Caco-2 (cell line): ENCODE measurements around the gene EEF2. TPM values are rescaled to one million over a fixed set of nuclear protein-coding genes. Genes with fewer than 3 reads are reported as not detected.

ENCODE experiments used
- Bru-seq: library from RNA; stranded (reverse); fragments of 400-500 nt; gene quantifications from one replicate; lab custom pipeline; 2021; lab: Mats Ljungman, UMichigan
- BruChase-seq, 2 experiments: library from RNA; stranded (reverse); fragments of 400-500 nt; gene quantifications; one replicate each; lab custom pipeline; 2021; lab: Mats Ljungman, UMichigan
- BruUV-seq: library from RNA; stranded (reverse); fragments of 400-500 nt; replicated peaks from 2 replicates; lab custom pipeline; 2021; lab: Mats Ljungman, UMichigan
- CTCF ChIA-PET: fragments of 300-600 bp; sonication (Branson Sonifier 250); formaldehyde crosslinking; loops from one replicate; lab custom pipeline; 2022; ENCODE audit warnings: antibody characterized with exemption; lab: Charles Lee
- POLR2A ChIA-PET: fragments of 300-600 bp; sonication (Branson Sonifier 250); formaldehyde crosslinking; loops from one replicate; lab custom pipeline; 2022; ENCODE audit warnings: antibody characterized with exemption; lab: Charles Lee
- DNase-seq, 2 experiments: peaks; one replicate each; pipeline versions ENCODE4 v3.0.0 to v3.0.0-alpha.2; 2020 to 2022
- H3K27me3 ChIP-seq: replicated peaks from 2 replicates; pipeline ENCODE4 v1.6.0; 2011; ENCODE audit warnings: low read length; ENCODE audit not compliant: control insufficient read depth, insufficient read depth
- H3K36me3 ChIP-seq: 2 replicates; pipeline ENCODE4 v1.5.1; 2011; ENCODE audit warnings: low read length; ENCODE audit not compliant: control insufficient read depth, insufficient read depth
- H3K4me1 ChIP-seq: fragments of 250-450 bp; sonication (Bioruptor Pico); 2 replicates; pipeline ENCODE4 v1.5.1; 2020; ENCODE audit warnings: mild to moderate bottlenecking
- H3K4me3 ChIP-seq: 2 replicates; pipeline ENCODE4 v1.5.1; 2011; ENCODE audit warnings: low read depth, mild to moderate bottlenecking, control low read depth, low read length
- H3K9me3 ChIP-seq: fragments of 250-450 bp; sonication (Bioruptor Pico); 2 replicates; pipeline ENCODE4 v1.5.1; 2020; ENCODE audit warnings: mild to moderate bottlenecking, moderate library complexity
- H3K27ac Mint-ChIP-seq: one replicate; pipeline ENCODE4 v1.8.0; 2022; ENCODE audit warnings: mixed read lengths; ENCODE audit not compliant: unreplicated experiment
- H3K27me3 Mint-ChIP-seq: one replicate; pipeline ENCODE4 v1.8.0; 2022; ENCODE audit warnings: mixed read lengths; ENCODE audit not compliant: insufficient read depth, unreplicated experiment
- H3K36me3 Mint-ChIP-seq: one replicate; pipeline ENCODE4 v1.8.0; 2022; ENCODE audit warnings: mild to moderate bottlenecking, mixed read lengths; ENCODE audit not compliant: insufficient read depth, unreplicated experiment
- H3K4me1 Mint-ChIP-seq: one replicate; pipeline ENCODE4 v1.8.0; 2022; ENCODE audit warnings: low read depth, mixed read lengths; ENCODE audit not compliant: unreplicated experiment
- H3K4me3 Mint-ChIP-seq: one replicate; pipeline ENCODE4 v1.8.0; 2022; ENCODE audit warnings: mild to moderate bottlenecking, moderate library complexity, mixed read lengths; ENCODE audit not compliant: unreplicated experiment
- H3K9me3 Mint-ChIP-seq: one replicate; pipeline ENCODE4 v1.8.0; 2022; ENCODE audit warnings: mixed read lengths; ENCODE audit not compliant: unreplicated experiment
- intact Hi-C: fragments of 100-400 bp; cut with micrococcal nuclease; formaldehyde crosslinking; loops from one replicate; pipeline ENCODE4 v1.10.0; 2022; ENCODE audit not compliant: unreplicated experiment
- long read RNA-seq: library from polyadenylated mRNA; stranded (forward); transcript quantifications from one replicate; pipeline ENCODE4 v2.0.0, GENCODE V29; 2022
- total RNA-seq: library from RNA; stranded (reverse); gene quantifications from 2 replicates; pipeline ENCODE4 v1.2.3, GENCODE V29; 2022
- TF ChIP-seq, protein P1 (sequence below), 2 experiments: fragments of 200-600 bp in 1 of 2; IDR thresholded peaks; 1 replicate in 1 of 2; 2 replicates in 1 of 2; pipeline versions ENCODE4 v1.5.1 to v1.8.0; 2011 to 2022; ENCODE audit warnings: antibody characterized with exemption in 1 of 2, control low read depth in 1 of 2, inconsistent platforms in 1 of 2, low read depth in 1 of 2, low read length in 1 of 2, mild to moderate bottlenecking in 1 of 2, moderate library complexity in 1 of 2; ENCODE audit not compliant: insufficient read depth in 1 of 2, severe bottlenecking in 1 of 2, unreplicated experiment in 1 of 2

EEF2 gene
- 2,154 and 2,157 TPM in 2 replicates for total RNA-seq
- percentile 97 among the genes with signal in this experiment for Bru-seq, nascent RNA
- BruChase-seq, experiment 1, labeled RNA remaining after a 2-hour chase = percentile 99 among the genes with signal in this experiment
- BruChase-seq, experiment 2, labeled RNA remaining after a 6-hour chase = percentile 100 among the genes with signal in this experiment
- long read RNA-seq, transcript EEF2-201 (15 exons, 3,164 nt) = major isoform, 637 of 919 reads
- long read RNA-seq, partial matches to known transcripts = 271 of 919 reads
- long read RNA-seq, other reads (novel, unspliced or antisense) = 11 of 919 reads

DNA sequence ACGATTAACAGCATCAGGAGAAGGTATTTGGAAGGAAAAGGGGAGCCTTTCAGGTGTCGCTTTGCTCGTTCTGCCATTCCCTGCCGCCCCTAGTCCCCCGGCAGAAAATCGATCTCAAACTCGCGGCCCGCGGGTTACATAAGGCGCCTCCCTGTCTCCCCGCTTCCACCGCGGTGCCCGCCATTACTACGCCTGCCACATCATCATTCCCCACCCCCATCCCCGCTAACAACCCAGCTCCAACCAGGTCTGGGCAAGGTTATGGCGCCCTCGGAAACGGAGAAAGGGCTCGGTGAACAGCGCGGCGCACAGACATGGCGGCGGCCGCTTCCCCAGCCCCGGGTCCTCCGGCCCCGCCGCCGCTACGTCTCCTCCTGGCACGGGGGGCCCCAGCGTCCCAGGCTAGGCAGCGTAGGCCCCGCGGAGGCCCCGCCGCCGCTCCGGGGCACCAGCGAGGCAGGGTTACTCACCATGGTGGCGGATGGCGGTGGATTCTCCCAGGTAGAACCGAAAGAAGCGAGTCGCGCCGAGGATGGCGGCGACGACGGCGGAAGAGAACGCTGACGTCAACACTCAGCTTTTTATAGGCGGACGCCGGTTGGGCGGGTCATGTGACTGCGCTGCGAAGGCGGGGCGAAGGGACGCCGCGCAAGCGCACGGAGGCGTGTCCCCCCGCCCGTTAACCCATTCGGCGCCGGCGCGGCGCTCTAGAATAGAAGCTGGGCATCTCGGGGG, at the start of gene EEF2:
Gene EEF2, minus strand, starts transcription at position 556 of the 735 bp plus-strand sequence. Its CDS starts 83 bp downstream, at position 473.
- no peaks in the 10 kb centered on the region for H3K9me3 ChIP-seq
- intact Hi-C loops = loop anchor here (10.0 kb wide), 1 partner anchor 80 kb away; the partner anchor contains the start of gene ZBTB7A
- ChIA-PET CTCF (interaction anchor here (0.6 to 1.1 kb wide), 3 partner anchors 14 to 155 kb away, joined by 3 to 5 read pairs (median 4); partner anchors contain the start of gene DAPK3), POLR2A (interaction anchor here (0.6 to 1.5 kb wide), 8 partner anchors 8 to 358 kb away, joined by 3 to 67 read pairs (median 6); partner anchors contain the start of genes DAPK3, MPND, MRPL54 and PIAS4)
- H3K9me3 Mint-ChIP-seq = no peaks in the 10 kb centered on the region
- DNase-seq = peak; percentile 83 to 91
- H3K36me3 Mint-ChIP-seq = peaks cover 67% of the 10 kb centered on the region
- peak within 1 kb of the TSS; percentile 89 for H3K4me3 Mint-ChIP-seq
- no peaks in the 10 kb centered on the region for H3K27me3 Mint-ChIP-seq
- H3K27me3 ChIP-seq = no peaks in the 10 kb centered on the region
- H3K36me3 ChIP-seq = peaks cover 31% of the 10 kb centered on the region
- peak within 1 kb of the TSS; percentile 98 for H3K4me3 ChIP-seq
- BruUV-seq = TSS peak; percentile 64
- H3K4me1 ChIP-seq = peaks cover 12% of the 10 kb centered on the region
- peak within 1 kb of the TSS; percentile 96 for H3K27ac Mint-ChIP-seq
- TF ChIP-seq, protein P1, sequence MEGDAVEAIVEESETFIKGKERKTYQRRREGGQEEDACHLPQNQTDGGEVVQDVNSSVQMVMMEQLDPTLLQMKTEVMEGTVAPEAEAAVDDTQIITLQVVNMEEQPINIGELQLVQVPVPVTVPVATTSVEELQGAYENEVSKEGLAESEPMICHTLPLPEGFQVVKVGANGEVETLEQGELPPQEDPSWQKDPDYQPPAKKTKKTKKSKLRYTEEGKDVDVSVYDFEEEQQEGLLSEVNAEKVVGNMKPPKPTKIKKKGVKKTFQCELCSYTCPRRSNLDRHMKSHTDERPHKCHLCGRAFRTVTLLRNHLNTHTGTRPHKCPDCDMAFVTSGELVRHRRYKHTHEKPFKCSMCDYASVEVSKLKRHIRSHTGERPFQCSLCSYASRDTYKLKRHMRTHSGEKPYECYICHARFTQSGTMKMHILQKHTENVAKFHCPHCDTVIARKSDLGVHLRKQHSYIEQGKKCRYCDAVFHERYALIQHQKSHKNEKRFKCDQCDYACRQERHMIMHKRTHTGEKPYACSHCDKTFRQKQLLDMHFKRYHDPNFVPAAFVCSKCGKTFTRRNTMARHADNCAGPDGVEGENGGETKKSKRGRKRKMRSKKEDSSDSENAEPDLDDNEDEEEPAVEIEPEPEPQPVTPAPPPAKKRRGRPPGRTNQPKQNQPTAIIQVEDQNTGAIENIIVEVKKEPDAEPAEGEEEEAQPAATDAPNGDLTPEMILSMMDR (IDR thresholded peaks at IDR 0.05; ENCODE audit: insufficient read depth in 1 of 2, low read depth in 1 of 2, low read length in 1 of 2, severe bottlenecking in 1 of 2, unreplicated experiment in 1 of 2) = no peak
- peaks cover 6% of the 10 kb centered on the region for H3K4me1 Mint-ChIP-seq

DNA sequence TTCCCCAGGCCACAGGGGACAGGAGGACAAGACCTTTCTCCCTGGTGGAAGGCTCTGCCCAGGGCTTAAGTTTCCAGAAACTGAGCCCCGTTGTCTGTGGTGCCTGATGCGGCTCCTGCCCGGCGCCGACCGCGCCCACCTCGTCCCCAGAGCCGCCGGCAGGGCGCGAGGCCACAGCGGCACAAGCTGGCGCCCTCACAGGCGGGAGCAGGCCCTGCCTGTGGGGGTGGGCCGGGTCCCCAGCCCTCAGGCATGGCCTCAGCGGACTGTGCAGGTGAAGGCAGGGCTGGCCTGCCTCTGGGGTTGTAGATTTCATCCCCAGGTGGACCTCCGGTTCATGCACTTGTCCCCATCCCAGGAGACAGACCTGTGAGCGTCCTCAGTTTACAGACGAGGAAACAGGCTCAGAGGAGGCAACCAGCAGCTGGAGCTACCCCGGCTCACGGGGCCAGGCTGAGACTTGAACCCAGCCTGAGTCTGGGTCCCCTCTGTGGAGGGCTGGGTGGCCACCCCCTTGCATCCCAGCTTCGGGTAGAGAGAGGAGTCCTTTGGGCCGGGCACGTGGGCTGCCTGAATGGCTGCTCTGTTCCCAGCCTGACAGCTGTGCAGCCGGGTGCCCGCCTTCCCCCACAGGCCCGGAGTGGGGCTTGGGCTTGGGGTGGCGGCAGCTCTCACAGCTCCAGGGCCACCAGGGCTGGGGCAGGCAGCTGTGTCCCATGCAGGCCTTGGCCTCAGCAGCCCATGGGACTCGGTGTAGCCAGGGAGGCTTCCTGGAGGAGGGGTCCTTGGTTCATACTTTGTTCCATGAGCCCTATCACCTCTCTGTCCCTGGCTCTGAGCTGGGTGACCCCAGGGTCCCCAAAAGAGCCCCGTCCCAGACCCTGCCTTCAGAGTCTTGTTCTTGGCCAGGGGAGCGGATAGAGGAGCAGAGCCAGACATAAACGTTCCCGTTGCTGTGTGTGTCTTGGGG, 49.1 kb upstream of the EEF2 start:
- POLR2A ChIA-PET = no interaction called here
- Mint-ChIP-seq H3K27ac (no peak overlapping the region), H3K27me3 (no peaks in the 10 kb centered on the region), H3K4me3 (no peak overlapping the region), H3K9me3 (no peaks in the 10 kb centered on the region), H3K36me3 (peaks cover 39% of the 10 kb centered on the region), H3K4me1 (no peaks in the 10 kb centered on the region)
- CTCF ChIA-PET = no interaction called here
- TF ChIP-seq, protein P1 (IDR thresholded peaks at IDR 0.05; ENCODE audit: insufficient read depth in 1 of 2, low read depth in 1 of 2, low read length in 1 of 2, severe bottlenecking in 1 of 2, unreplicated experiment in 1 of 2) = no peak
- H3K4me3 ChIP-seq = no peak overlapping the region
- no peaks in the 10 kb centered on the region for H3K27me3 ChIP-seq
- intact Hi-C loops = no loop called here
- no peaks in the 10 kb centered on the region for H3K4me1 ChIP-seq
- H3K36me3 ChIP-seq = peaks cover 2% of the 10 kb centered on the region
- no TSS peak for BruUV-seq
- DNase-seq = no peak
- H3K9me3 ChIP-seq = no peaks in the 10 kb centered on the region
